Esophagus squamous epithelium (tissue), 4 donors: ENCODE measurements around the gene TK2.

Experiments
- CTCF ChIP-seq, 6 experiments: fragments of 450-650 bp in 4 of 6; fragments of 200-600 bp in 2 of 6; sonication (generic) in 2 of 6; IDR thresholded peaks; one replicate each; pipeline ENCODE4 v1.5.1; 2016 to 2019; ENCODE audit warnings: antibody characterized with exemption in 6 of 6, mild to moderate bottlenecking in 4 of 6, moderate library complexity in 4 of 6
- POLR2A ChIP-seq, 4 donors: fragments of 450-650 bp; IDR thresholded peaks; one replicate each; pipeline ENCODE4 v1.6.1; 2017; ENCODE audit warnings: antibody characterized with exemption in 4 of 4, mild to moderate bottlenecking in 4 of 4, moderate library complexity in 3 of 4

- TF ChIP-seq CTCF (IDR thresholded peaks at IDR 0.05) (no peak), POLR2A (IDR thresholded peaks at IDR 0.05) (no peak)
Observed at GRCh38 chr16:66516509-66516807, 33.5 kb downstream of the TK2 start.
